Stomach (tissue), 9 donors: ENCODE data around the gene PIP5K1B. TPM values are rescaled to one million over a fixed set of nuclear protein-coding genes. Genes with fewer than 3 reads are reported as not detected.

ENCODE experiments used
- DNase-seq, 2 donors: peaks; one replicate each; pipeline versions ENCODE4 v3.0.0 to v3.0.0-alpha.2; 2013 to 2019
- H3K27ac ChIP-seq, 5 donors: fragments of 200-600 bp in 4 of 5; sonication (generic) in 4 of 5; one replicate each; pipeline ENCODE4 v1.5.1; 2013 to 2019; ENCODE audit warnings: mild to moderate bottlenecking in 1 of 5, moderate library complexity in 1 of 5
- H3K27me3 ChIP-seq, 3 donors: fragments of 200-600 bp; sonication (generic); one replicate each; pipeline ENCODE4 v1.5.1; 2017 to 2019; ENCODE audit warnings: mixed run types in 1 of 3
- H3K36me3 ChIP-seq, 4 donors: fragments of 200-600 bp; sonication (generic); 1 replicate in 3 of 4; 2 replicates in 1 of 4; pipeline ENCODE4 v1.5.1; 2016 to 2019
- H3K4me1 ChIP-seq, 4 donors: fragments of 200-600 bp; sonication (generic); one replicate each; pipeline ENCODE4 v1.5.1; 2016 to 2019
- H3K4me3 ChIP-seq, 4 donors: fragments of 200-600 bp; sonication (generic) in 3 of 4; one replicate each; pipeline ENCODE4 v1.5.1; 2016 to 2019; ENCODE audit warnings: mild to moderate bottlenecking in 1 of 4
- H3K9me3 ChIP-seq, 4 donors: fragments of 200-600 bp; sonication (generic); one replicate each; pipeline ENCODE4 v1.5.1; 2016 to 2019
- EP300 ChIP-seq: sonication (generic); formaldehyde crosslinking; IDR thresholded peaks from one replicate; pipeline ENCODE4 v1.6.1; 2017; ENCODE audit warnings: antibody characterized with exemption
- POLR2A ChIP-seq, 4 donors: fragments of 450-650 bp; IDR thresholded peaks; one replicate each; pipeline ENCODE4 v1.6.1; 2016; ENCODE audit warnings: antibody characterized with exemption in 4 of 4, control low read depth in 2 of 4, mild to moderate bottlenecking in 1 of 4, moderate library complexity in 1 of 4
- POLR2AphosphoS5 ChIP-seq, 3 donors: sonication (generic); formaldehyde crosslinking; IDR thresholded peaks; one replicate each; pipeline ENCODE4 v1.6.1; 2016; ENCODE audit warnings: antibody characterized with exemption in 3 of 3
- WGBS, 5 donors: extraction: QIAGEN DNeasy Blood & Tissue Kit in 3 of 5; methylation state at CpG; one replicate each; pipeline versions ENCODE4 v1.1.5 to v1.1.7; 2013 to 2018; 5-methylcytosine and 5-hydroxymethylcytosine counted together
- intact Hi-C: fragments of 100-400 bp; cut with DNase I; formaldehyde crosslinking; loops from one replicate; pipeline ENCODE4 v1.15.1; 2023; ENCODE audit warnings: low total_unique reads
- polyA plus RNA-seq, 3 donors: library from polyadenylated mRNA; stranded (reverse); fragments of 200-250 nt; gene quantifications; one replicate each; pipeline ENCODE4 v1.2.3, GENCODE V29; 2013
- total RNA-seq, 5 donors: library from RNA; depleted of rRNA; stranded (reverse); fragments of >200 nt; gene quantifications; one replicate each; pipeline versions ENCODE4 v1.1.0 to v1.2.3, GENCODE V29; 2014 to 2016
- TF ChIP-seq, protein P1 (sequence below), 7 experiments: fragments of 450-650 bp in 4 of 7; fragments of 200-600 bp in 3 of 7; sonication (generic) in 3 of 7; IDR thresholded peaks; one replicate each; pipeline ENCODE4 v1.5.1; 2016 to 2019; ENCODE audit warnings: antibody characterized with exemption in 7 of 7, control low read depth in 2 of 7, mild to moderate bottlenecking in 1 of 7
- donor health status: healthy with polysubstance abuse.
- donor health status: Bipolar disorder and iron deficiency.
- donor health status: healthy.

Gene PIP5K1B
- total and polyA plus RNA-seq, 8 donors: 2.3 to 33.8 (median 16.6) TPM

DNA sequence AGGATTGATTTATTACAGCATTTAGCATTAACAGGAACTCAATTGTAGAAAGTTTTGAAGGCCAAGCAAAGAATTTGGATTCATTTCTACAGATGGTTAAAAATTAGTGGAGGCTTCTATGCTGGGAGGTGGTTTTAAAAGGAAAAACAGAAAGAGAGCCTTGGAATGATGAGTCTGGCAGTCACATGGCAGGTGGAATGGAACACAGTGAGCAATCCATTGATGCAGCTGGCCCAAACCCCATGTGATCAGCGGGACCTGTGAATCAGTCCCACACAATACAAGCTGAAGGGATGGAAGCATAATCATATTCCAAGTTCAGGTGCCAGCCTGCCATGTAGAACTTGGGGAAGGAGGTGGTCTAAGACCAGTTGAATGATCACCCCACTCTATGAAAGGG is 147.9 kb downstream of the PIP5K1B start:
- Histone ChIP-seq H3K27ac (no peak overlapping the region), H3K4me3 (no peak overlapping the region), H3K4me1 (no peaks in the 10 kb centered on the region), H3K9me3 (no peaks in the 10 kb centered on the region), H3K36me3 (no peaks in the 10 kb centered on the region), H3K27me3 (no peaks in the 10 kb centered on the region)
- TF ChIP-seq POLR2A (IDR thresholded peaks at IDR 0.05): no peak
- TF ChIP-seq POLR2AphosphoS5 (IDR thresholded peaks at IDR 0.05): no peak
- TF ChIP-seq, protein P1, sequence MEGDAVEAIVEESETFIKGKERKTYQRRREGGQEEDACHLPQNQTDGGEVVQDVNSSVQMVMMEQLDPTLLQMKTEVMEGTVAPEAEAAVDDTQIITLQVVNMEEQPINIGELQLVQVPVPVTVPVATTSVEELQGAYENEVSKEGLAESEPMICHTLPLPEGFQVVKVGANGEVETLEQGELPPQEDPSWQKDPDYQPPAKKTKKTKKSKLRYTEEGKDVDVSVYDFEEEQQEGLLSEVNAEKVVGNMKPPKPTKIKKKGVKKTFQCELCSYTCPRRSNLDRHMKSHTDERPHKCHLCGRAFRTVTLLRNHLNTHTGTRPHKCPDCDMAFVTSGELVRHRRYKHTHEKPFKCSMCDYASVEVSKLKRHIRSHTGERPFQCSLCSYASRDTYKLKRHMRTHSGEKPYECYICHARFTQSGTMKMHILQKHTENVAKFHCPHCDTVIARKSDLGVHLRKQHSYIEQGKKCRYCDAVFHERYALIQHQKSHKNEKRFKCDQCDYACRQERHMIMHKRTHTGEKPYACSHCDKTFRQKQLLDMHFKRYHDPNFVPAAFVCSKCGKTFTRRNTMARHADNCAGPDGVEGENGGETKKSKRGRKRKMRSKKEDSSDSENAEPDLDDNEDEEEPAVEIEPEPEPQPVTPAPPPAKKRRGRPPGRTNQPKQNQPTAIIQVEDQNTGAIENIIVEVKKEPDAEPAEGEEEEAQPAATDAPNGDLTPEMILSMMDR (IDR thresholded peaks at IDR 0.05): no peak
- TF ChIP-seq EP300: no peak
- WGBS, 5 donors: 89 to 100% (median 97%) methylated on average over 1 of the region's 1 CpG
- no peak for DNase-seq
- intact Hi-C loops: no loop called here

DNA sequence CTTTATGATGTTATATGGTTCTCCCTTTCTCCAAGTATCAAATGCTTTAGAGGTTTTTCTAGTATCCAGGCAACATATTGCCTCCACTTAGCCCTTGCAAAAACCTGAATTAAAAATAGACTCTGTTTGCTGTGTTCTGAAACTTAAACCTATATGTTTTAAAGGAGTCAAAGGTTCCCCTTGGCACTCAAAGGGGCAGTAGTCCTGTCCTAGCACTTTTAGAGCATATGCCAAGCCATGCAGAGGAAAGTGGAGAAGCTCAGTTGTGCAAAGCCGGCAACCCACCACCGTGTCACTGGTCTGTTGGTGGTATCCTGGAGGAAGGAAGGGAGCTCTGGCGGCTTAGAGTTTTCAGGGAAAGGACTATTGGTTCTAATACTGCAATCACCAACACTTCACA is 154.3 kb downstream of the PIP5K1B start:
- no peaks in the 10 kb centered on the region for H3K9me3 ChIP-seq
- no peaks in the 10 kb centered on the region for H3K36me3 ChIP-seq
- intact Hi-C loops: no loop called here
- H3K4me1 ChIP-seq: no peaks in the 10 kb centered on the region
- DNase-seq: no peak
- 65 to 84% (median 72%) methylated on average over 3 of the region's 3 CpGs for WGBS, 5 donors
- no peak for TF ChIP-seq POLR2AphosphoS5 (IDR thresholded peaks at IDR 0.05)
- no peak for TF ChIP-seq POLR2A (IDR thresholded peaks at IDR 0.05)
- TF ChIP-seq EP300: no peak
- TF ChIP-seq, protein P1 (IDR thresholded peaks at IDR 0.05): no peak
- no peaks in the 10 kb centered on the region for H3K27me3 ChIP-seq
- no peak overlapping the region for H3K4me3 ChIP-seq
- H3K27ac ChIP-seq: no peak overlapping the region

DNA sequence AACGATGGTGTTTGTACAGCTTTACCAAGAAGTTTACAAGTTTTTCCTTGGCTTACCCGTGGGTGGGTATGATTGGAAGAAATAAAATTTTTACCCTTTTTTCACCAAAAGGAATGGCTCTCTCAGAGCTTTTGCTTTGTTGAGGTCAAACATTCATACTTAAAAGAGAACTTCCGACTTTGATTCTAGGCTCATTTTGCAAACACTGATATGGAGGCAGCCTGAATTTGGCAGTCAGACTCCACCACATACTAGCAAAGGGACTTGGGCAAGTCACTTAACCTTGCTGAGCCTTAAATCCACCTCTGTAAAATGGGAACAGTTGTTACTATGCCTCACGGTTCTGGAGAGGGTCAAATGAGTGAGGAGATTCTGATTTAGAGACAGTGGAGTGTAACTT is 155.4 kb downstream of the PIP5K1B start:
- WGBS, 5 donors: 42 to 64% (median 48%) methylated on average over 4 of the region's 4 CpGs
- H3K27me3 ChIP-seq: no peaks in the 10 kb centered on the region
- H3K9me3 ChIP-seq: no peaks in the 10 kb centered on the region
- intact Hi-C loops: no loop called here
- no peaks in the 10 kb centered on the region for H3K4me1 ChIP-seq
- DNase-seq: no peak
- H3K27ac ChIP-seq: no peak overlapping the region
- TF ChIP-seq POLR2A (IDR thresholded peaks at IDR 0.05): no peak
- TF ChIP-seq, protein P1 (IDR thresholded peaks at IDR 0.05): no peak
- TF ChIP-seq POLR2AphosphoS5 (IDR thresholded peaks at IDR 0.05): no peak
- no peak for TF ChIP-seq EP300
- H3K4me3 ChIP-seq: no peak overlapping the region
- H3K36me3 ChIP-seq: peaks cover 0 to 3% (median under 1%) of the 10 kb centered on the region in 4 donors

- DNase-seq: no peak
- Histone ChIP-seq H3K27me3 (no peaks in the 10 kb centered on the region), H3K27ac (no peak overlapping the region), H3K4me3 (no peak overlapping the region), H3K36me3 (peaks cover 0 to 6% (median 2%) of the 10 kb centered on the region in 4 donors), H3K4me1 (no peaks in the 10 kb centered on the region), H3K9me3 (no peaks in the 10 kb centered on the region)
- intact Hi-C loops: no loop called here
- TF ChIP-seq EP300 (no peak), POLR2A (IDR thresholded peaks at IDR 0.05) (no peak), POLR2AphosphoS5 (IDR thresholded peaks at IDR 0.05) (no peak)
- TF ChIP-seq, protein P1 (IDR thresholded peaks at IDR 0.05): no peak
- 82 to 92% (median 90%) methylated on average over 9 of the region's 9 CpGs for WGBS, 5 donors
Measured at GRCh38 chr9:68861436-68861835, 156.4 kb downstream of the PIP5K1B start.
